Endodermal cell (in vitro differentiated cells): ENCODE measurements around the gene HAUS7. TPM values are rescaled to one million over a fixed set of nuclear protein-coding genes. Genes with fewer than 3 reads are reported as not detected.

Experiments
- DNase-seq: peaks from one replicate; pipeline ENCODE4 v3.0.0-alpha.2; 2017
- H3K27ac ChIP-seq: 2 replicates; pipeline ENCODE4 v1.5.1; 2013; ENCODE audit warnings: mild to moderate bottlenecking, low read depth, low read length, moderate library complexity
- H3K27me3 ChIP-seq: 2 replicates; pipeline ENCODE4 v1.6.1; 2013; ENCODE audit warnings: mild to moderate bottlenecking, low read length, moderate library complexity; ENCODE audit not compliant: insufficient read depth, control insufficient read depth, poor library complexity, severe bottlenecking
- H3K36me3 ChIP-seq: 2 replicates; pipeline ENCODE4 v1.7.0; 2013; ENCODE audit warnings: mild to moderate bottlenecking, low read length, moderate library complexity; ENCODE audit not compliant: control insufficient read depth, insufficient read depth
- H3K4me1 ChIP-seq: one replicate; pipeline ENCODE4 v1.7.0; 2013; ENCODE audit warnings: low read length; ENCODE audit not compliant: control insufficient read depth, insufficient read depth
- H3K4me3 ChIP-seq: 2 replicates; pipeline ENCODE4 v1.5.1; 2013; ENCODE audit warnings: mild to moderate bottlenecking, low read length, moderate library complexity
- H3K9ac ChIP-seq: 2 replicates; pipeline ENCODE4 v1.6.1; 2013; ENCODE audit warnings: mild to moderate bottlenecking, low read length, moderate library complexity; ENCODE audit not compliant: poor library complexity, severe bottlenecking; ENCODE audit errors: extremely low read depth
- H3K9me3 ChIP-seq: 2 replicates; pipeline ENCODE4 v1.6.1; 2013; ENCODE audit warnings: mild to moderate bottlenecking, low read length, moderate library complexity; ENCODE audit not compliant: control insufficient read depth
- H3K27ac Mint-ChIP-seq: 2 replicates; pipeline ENCODE4 v1.8.0; 2020; ENCODE audit warnings: mixed read lengths
- H3K27me3 Mint-ChIP-seq: 2 replicates; pipeline ENCODE4 v1.8.0; 2021; ENCODE audit warnings: mild to moderate bottlenecking, mixed read lengths; ENCODE audit not compliant: insufficient read depth
- H3K36me3 Mint-ChIP-seq: 2 replicates; pipeline ENCODE4 v1.8.0; 2020; ENCODE audit warnings: low read depth, mixed read lengths
- H3K4me1 Mint-ChIP-seq: 2 replicates; pipeline ENCODE4 v1.8.0; 2020; ENCODE audit warnings: mixed read lengths
- H3K4me3 Mint-ChIP-seq: 2 replicates; pipeline ENCODE4 v1.8.0; 2020; ENCODE audit warnings: mild to moderate bottlenecking, moderate library complexity, mixed read lengths
- H3K9me3 Mint-ChIP-seq: 2 replicates; pipeline ENCODE4 v1.8.0; 2020; ENCODE audit warnings: mild to moderate bottlenecking, mixed read lengths
- WGBS, 2 experiments: methylation state at CpG; one replicate each; pipeline versions ENCODE4 v1.1.5 to v1.1.7; 2013; ENCODE audit warnings: missing lambda C conversion rate in 2 of 2, mixed read lengths in 1 of 2; ENCODE audit not compliant: insufficient coverage in 1 of 2, insufficient read length in 1 of 2; 5-methylcytosine and 5-hydroxymethylcytosine counted together
- total RNA-seq, 2 donors: library from RNA; stranded (reverse); fragmentation: NEBNext Ultra II Directional in 1 of 2; extraction: Animal tissue kit (Norgen Biotek cat#: 25700) in 1 of 2; gene quantifications; 2 replicates in 1 of 2; 3 replicates in 1 of 2; pipeline ENCODE4 v1.2.1, GENCODE V29; 2021
- TF ChIP-seq, protein P1 (sequence below): fragments of 200-600 bp; sonication (generic); conservative IDR thresholded peaks from 2 replicates; pipeline ENCODE4 v1.5.0; 2021; ENCODE audit warnings: antibody characterized with exemption, mild to moderate bottlenecking

HAUS7 gene
- total RNA-seq, 2 donors from 2014 or later, result 28.7 to 30.9 TPM

DNA sequence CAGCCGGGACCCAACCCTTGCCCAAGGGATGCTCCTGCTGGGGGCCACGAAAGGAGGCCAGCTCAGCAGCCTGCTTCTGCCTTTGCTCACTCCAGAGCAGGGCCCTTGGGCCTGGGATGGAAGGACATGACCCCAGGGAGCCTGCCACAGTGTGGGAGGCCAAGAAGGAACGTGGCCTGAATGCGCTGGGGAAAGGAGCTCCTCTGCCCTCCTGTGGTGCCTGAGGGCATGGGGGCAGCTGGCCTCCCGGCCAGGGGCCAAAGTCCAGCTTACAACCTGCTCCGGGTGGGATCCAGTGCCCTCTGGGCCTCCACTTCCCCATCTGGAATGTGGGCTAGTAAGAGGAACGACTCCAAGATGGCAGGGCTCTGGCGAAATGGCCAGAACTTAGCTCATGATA is 45.1 kb upstream of the HAUS7 start:
- TF ChIP-seq, protein P1, sequence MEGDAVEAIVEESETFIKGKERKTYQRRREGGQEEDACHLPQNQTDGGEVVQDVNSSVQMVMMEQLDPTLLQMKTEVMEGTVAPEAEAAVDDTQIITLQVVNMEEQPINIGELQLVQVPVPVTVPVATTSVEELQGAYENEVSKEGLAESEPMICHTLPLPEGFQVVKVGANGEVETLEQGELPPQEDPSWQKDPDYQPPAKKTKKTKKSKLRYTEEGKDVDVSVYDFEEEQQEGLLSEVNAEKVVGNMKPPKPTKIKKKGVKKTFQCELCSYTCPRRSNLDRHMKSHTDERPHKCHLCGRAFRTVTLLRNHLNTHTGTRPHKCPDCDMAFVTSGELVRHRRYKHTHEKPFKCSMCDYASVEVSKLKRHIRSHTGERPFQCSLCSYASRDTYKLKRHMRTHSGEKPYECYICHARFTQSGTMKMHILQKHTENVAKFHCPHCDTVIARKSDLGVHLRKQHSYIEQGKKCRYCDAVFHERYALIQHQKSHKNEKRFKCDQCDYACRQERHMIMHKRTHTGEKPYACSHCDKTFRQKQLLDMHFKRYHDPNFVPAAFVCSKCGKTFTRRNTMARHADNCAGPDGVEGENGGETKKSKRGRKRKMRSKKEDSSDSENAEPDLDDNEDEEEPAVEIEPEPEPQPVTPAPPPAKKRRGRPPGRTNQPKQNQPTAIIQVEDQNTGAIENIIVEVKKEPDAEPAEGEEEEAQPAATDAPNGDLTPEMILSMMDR, result no peak
- Mint-ChIP-seq H3K27me3 (peaks cover 46% of the 10 kb centered on the region), H3K9me3 (peaks cover 45% of the 10 kb centered on the region), H3K4me3 (no peak overlapping the region), H3K27ac (no peak overlapping the region), H3K36me3 (no peaks in the 10 kb centered on the region), H3K4me1 (no peaks in the 10 kb centered on the region)
- 89% methylated on average over 8 of the region's 8 CpGs; no CpG with 5 or more reads in 1 of the 2 experiments for WGBS, 2 experiments
- H3K27ac ChIP-seq, result no peak overlapping the region
- no peaks in the 10 kb centered on the region for H3K9me3 ChIP-seq
- H3K9ac ChIP-seq, result no peak overlapping the region
- H3K4me1 ChIP-seq, result no peaks in the 10 kb centered on the region
- H3K27me3 ChIP-seq, result peaks cover 48% of the 10 kb centered on the region
- H3K36me3 ChIP-seq, result no peaks in the 10 kb centered on the region
- no peak for DNase-seq
- H3K4me3 ChIP-seq, result no peak overlapping the region

DNA sequence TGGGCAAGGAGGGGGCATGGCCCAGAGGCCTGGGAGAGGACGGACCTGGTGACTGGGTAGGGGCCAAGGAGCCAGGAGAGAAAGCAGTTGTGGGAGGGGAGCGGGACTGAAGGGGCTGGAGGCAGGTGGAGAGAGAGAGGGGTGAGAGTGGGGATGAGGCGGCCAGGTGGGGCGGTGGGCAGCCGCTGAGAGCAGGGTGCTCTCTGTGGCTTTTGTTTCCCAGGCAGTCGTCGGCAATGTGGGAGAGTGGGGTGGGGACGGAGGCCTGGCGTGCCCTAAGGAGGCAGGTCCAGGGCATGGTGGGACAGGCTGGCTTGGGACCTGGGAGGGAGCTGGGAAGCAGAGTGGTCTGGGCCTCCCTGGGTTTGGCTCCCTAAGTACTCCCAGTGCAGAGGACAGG is 43.9 kb upstream of the HAUS7 start:
- Mint-ChIP-seq H3K27me3 (peaks cover 36% of the 10 kb centered on the region), H3K4me3 (no peak overlapping the region), H3K4me1 (no peaks in the 10 kb centered on the region), H3K36me3 (no peaks in the 10 kb centered on the region), H3K9me3 (peaks cover 41% of the 10 kb centered on the region), H3K27ac (no peak overlapping the region)
- H3K27me3 ChIP-seq, result peaks cover 39% of the 10 kb centered on the region
- TF ChIP-seq, protein P1, result no peak
- DNase-seq, result no peak
- no peaks in the 10 kb centered on the region for H3K36me3 ChIP-seq
- no peak overlapping the region for H3K4me3 ChIP-seq
- H3K9me3 ChIP-seq, result no peaks in the 10 kb centered on the region
- no peaks in the 10 kb centered on the region for H3K4me1 ChIP-seq
- H3K9ac ChIP-seq, result no peak overlapping the region
- no peak overlapping the region for H3K27ac ChIP-seq
- WGBS, 2 experiments, result 83% methylated on average over 9 of the region's 9 CpGs; no CpG with 5 or more reads in 1 of the 2 experiments

DNA sequence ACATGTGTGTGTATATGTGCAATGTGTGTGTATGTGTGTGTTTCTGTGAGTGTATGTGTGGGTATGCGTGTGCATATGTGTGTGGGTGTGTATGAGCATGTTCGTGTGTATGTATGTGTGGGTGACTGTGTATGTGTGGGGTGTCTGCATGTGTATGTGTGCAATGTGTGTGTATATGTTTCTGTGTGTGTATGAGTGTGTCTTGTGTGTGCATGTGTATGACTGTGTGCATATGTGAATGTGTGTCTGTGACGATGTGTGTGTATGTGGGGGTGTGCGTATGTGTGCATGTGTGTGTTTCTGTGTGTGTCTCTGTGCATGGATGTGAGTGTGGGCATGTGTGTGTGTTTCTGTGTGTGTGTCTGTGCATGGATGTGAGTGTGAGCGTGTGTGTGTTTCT is 42.9 kb upstream of the HAUS7 start:
- Histone ChIP-seq H3K9me3 (no peaks in the 10 kb centered on the region), H3K36me3 (no peaks in the 10 kb centered on the region), H3K4me1 (no peaks in the 10 kb centered on the region), H3K9ac (no peak overlapping the region), H3K27me3 (peaks cover 29% of the 10 kb centered on the region), H3K4me3 (no peak overlapping the region), H3K27ac (no peak overlapping the region)
- H3K27me3 Mint-ChIP-seq, result peaks cover 26% of the 10 kb centered on the region
- H3K4me1 Mint-ChIP-seq, result no peaks in the 10 kb centered on the region
- no peak overlapping the region for H3K4me3 Mint-ChIP-seq
- H3K27ac Mint-ChIP-seq, result no peak overlapping the region
- 0 to 66% methylated on average over 1 to 5 of the region's 5 CpGs for WGBS, 2 experiments
- DNase-seq, result no peak
- H3K36me3 Mint-ChIP-seq, result no peaks in the 10 kb centered on the region
- H3K9me3 Mint-ChIP-seq, result peaks cover 39% of the 10 kb centered on the region
- TF ChIP-seq, protein P1, result no peak
